ENCODE data around the gene ZNF226. TPM values are rescaled to one million over a fixed set of nuclear protein-coding genes. Genes with fewer than 3 reads are reported as not detected.
"Not testable (repeated sequence)": the region's sequence is repeated elsewhere in the genome, so short reads cannot be mapped to it uniquely, and the experiment has no call there.

The ZNF226 gene
- 1 to 10 TPM; 4.6 to 4.7 TPM for total RNA-seq

GRCh38 chr19:44164673-44165512 lies at the start of gene ZNF226:
Gene ZNF226 (plus strand): TSS chr19:44165100. CDS start chr19:44170081, 4,981 bp downstream.
- CTCF ChIA-PET, result interaction anchor here (1.2 to 1.7 kb wide), 2 partner anchors 43 to 70 kb away, joined by 3 to 5 read pairs; no protein-coding TSS in a partner anchor
- POLR2A ChIA-PET, result interaction anchor here (0.9 to 1.4 kb wide), 2 partner anchors 47 to 230 kb away, joined by 3 read pairs; partner anchors contain the start of genes ZNF227 and ZNF45

GRCh38 chr19:44121162-44121561 lies 43.7 kb upstream of the ZNF226 start:
- CTCF ChIA-PET, POLR2A ChIA-PET: not testable (repeated sequence)

GRCh38 chr19:44131955-44132354 lies 32.9 kb upstream of the ZNF226 start:
- CTCF ChIA-PET, result no interaction called here
- POLR2A ChIA-PET, result no interaction called here

- CTCF ChIA-PET, result no interaction called here
- POLR2A ChIA-PET, result no interaction called here
Measured at GRCh38 chr19:44141191-44142058, 23.5 kb upstream of the ZNF226 start, which contains the start of gene ZNF234. Gene ZNF234 (plus strand): TSS chr19:44141554. CDS start chr19:44144633, 3,079 bp downstream.

GRCh38 chr19:44142059-44142433 lies 22.9 kb upstream of the ZNF226 start:
- CTCF ChIA-PET, result no interaction called here
- POLR2A ChIA-PET, result no interaction called here

DNA sequence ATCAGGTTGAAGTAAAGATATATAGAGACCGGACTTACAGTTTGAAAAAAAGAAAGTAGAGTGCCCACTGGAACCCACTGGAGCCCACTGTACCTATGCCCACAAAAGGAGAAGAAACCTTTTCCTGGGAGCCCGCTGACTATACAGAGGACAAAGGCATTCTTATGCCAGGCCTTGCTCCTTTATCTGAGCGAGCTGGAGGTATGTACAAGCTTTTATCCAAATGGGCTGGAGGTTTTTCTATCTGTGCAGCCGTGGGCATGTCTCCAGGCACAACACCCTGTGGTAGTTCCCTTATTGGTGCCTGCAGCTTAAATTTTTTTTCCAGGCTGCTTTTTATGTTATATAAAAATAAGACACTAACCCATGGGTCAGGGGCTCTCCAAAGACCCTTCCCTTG lies 15.1 kb upstream of the ZNF226 start:
- POLR2A ChIA-PET, result no interaction called here
- CTCF ChIA-PET, result no interaction called here

GRCh38 chr19:44151491-44151890 lies 13.4 kb upstream of the ZNF226 start:
- POLR2A ChIA-PET, result no interaction called here
- CTCF ChIA-PET, result no interaction called here

DNA sequence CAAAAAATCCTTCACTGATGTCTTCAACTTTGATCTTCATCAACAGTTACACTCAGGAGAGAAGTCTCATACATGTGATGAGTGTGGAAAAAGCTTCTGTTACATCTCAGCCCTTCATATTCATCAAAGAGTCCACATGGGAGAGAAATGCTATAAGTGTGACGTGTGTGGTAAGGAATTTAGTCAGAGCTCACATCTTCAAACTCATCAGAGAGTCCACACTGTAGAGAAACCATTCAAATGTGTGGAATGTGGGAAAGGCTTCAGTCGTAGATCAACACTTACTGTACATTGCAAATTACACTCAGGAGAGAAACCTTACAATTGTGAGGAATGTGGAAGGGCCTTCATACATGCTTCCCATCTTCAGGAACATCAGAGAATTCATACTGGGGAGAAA lies 8.4 kb upstream of the ZNF226 start:
- CTCF ChIA-PET, result no interaction called here

GRCh38 chr19:44163789-44164188 lies 1.1 kb upstream of the ZNF226 start:
- POLR2A ChIA-PET, result no interaction called here
- CTCF ChIA-PET, result interaction anchor here (1.7 kb wide), 1 partner anchor 44 kb away, joined by 5 read pairs; no protein-coding TSS in a partner anchor

More for the DNA sequence above, 8.4 kb upstream of the ZNF226 start:
- POLR2A ChIA-PET, result no interaction called here

DNA sequence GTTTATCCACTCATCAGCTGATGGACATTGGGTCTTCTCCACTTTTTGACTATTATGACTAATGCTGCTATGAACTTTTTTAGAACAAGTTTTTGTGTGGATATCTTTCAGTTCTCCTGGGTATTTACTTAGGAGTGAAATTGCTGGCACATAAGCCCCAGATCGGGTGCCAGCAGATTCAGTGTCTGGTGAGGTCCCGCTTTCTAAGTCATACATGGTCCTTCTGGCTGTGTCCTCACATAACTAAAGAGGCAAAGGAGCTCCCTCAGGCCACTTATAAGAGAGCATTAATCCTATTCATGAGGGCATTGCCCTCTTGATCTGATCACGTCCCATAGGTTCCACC lies 600 bp upstream of the ZNF226 start:
- ChIA-PET CTCF (interaction anchor here (1.2 to 1.7 kb wide), 2 partner anchors 43 to 70 kb away, joined by 3 to 5 read pairs; no protein-coding TSS in a partner anchor), POLR2A (interaction anchor here (1.4 kb wide), 1 partner anchor 229 kb away, joined by 3 read pairs; the partner anchor contains the start of gene ZNF45)

DNA sequence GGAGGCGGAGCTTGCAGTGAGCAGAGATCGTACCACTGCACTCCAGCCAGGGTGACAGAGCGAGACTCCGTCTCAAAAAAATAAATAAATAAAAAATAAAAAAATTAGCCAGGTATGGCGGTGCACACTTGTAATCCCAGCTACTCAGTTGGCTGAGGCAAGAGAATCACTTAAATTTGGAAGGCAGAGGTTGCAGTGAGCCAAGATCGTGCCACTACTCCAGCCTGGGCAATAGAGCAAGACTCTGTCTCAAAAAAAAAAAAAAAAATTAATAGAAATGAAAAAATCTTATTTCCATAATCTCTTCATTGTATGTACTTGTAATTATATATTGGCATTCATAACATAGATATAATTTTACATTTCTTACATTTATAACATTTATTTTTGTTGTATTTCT lies 5.8 kb downstream of the ZNF226 start:
- CTCF ChIA-PET, POLR2A ChIA-PET: not testable (repeated sequence)

DNA sequence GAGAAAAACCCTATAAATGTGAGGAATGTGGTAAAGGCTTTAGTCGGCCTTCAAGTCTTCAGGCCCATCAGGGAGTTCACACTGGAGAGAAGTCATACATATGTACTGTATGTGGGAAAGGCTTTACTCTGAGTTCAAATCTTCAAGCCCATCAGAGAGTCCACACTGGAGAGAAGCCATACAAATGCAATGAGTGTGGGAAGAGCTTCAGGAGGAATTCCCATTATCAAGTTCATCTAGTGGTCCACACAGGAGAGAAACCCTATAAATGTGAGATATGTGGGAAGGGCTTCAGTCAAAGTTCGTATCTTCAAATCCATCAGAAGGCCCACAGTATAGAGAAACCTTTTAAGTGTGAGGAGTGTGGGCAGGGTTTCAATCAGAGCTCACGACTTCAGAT lies 11.7 kb downstream of the ZNF226 start:
- CTCF ChIA-PET, result no interaction called here
- POLR2A ChIA-PET, result no interaction called here

DNA sequence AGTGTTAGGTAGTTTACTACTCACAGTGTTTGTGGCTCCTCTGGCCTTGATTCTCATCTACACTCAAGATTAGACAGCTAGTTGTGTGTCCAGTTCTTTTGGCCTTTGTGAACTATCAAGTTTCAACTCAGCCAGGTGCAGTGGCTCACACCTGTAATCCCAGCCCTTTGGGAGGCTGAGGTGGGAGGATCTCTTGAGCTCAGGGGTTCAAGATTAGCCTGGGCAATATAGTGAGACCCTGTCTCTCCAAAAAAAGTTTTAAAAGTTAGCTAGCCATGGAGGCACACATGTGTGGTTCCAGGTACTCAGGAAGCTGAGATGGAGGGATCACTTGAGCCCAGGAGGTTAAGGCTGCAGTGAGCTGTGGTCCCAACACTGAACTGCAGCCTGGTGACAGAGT lies 16.1 kb downstream of the ZNF226 start:
- CTCF ChIA-PET, result no interaction called here
- POLR2A ChIA-PET, result no interaction called here

- CTCF ChIA-PET, result no interaction called here
- POLR2A ChIA-PET, result no interaction called here
Measured at GRCh38 chr19:44182145-44182544, 17.2 kb downstream of the ZNF226 start.

GRCh38 chr19:44190020-44190419 lies 25.1 kb downstream of the ZNF226 start:
- CTCF ChIA-PET, result no interaction called here

GRCh38 chr19:44192127-44192526 lies 27.2 kb downstream of the ZNF226 start:
- ChIA-PET CTCF (interaction anchor here (0.6 kb wide), 1 partner anchor 238 kb away, joined by 4 read pairs; no protein-coding TSS in a partner anchor), POLR2A (no interaction called here)

More at GRCh38 chr19:44190020-44190419, 25.1 kb downstream of the ZNF226 start:
- POLR2A ChIA-PET, result no interaction called here

- POLR2A ChIA-PET, result no interaction called here
Measured at GRCh38 chr19:44196772-44197171, 31.9 kb downstream of the ZNF226 start.

GRCh38 chr19:44202470-44202869 lies 37.6 kb downstream of the ZNF226 start:
- CTCF ChIA-PET, result no interaction called here
- POLR2A ChIA-PET, result no interaction called here

More at GRCh38 chr19:44196772-44197171, 31.9 kb downstream of the ZNF226 start:
- CTCF ChIA-PET, result interaction anchor here (0.8 kb wide), 1 partner anchor 10 kb away, joined by 3 read pairs; no protein-coding TSS in a partner anchor

DNA sequence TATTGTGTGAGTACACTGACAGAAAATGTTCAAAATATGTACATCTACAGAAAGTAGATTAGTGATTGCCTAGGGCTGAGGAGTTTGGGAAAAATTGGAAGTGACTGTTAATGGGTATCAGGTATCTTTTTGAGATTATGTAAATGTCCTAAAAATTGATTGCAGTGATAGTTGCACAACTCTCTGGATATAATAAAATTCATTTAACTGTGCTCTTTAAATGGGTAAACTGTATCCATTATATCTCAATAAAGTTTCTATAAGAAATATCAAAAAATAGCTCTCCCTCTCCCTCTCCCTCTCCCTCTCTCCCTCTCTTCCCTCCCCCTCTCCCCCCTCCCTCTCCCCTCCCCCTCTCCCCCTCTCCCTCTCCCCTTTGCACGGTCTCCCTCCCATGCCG lies 38.1 kb downstream of the ZNF226 start:
- POLR2A ChIA-PET, result no interaction called here
- CTCF ChIA-PET, result no interaction called here

GRCh38 chr19:44203877-44204276 lies 39.0 kb downstream of the ZNF226 start:
- POLR2A ChIA-PET, CTCF ChIA-PET: not testable (repeated sequence)

- ChIA-PET POLR2A (no interaction called here), CTCF (no interaction called here)
Measured at GRCh38 chr19:44204772-44205171, 39.9 kb downstream of the ZNF226 start.

Data from activated CD8-positive, alpha-beta memory T cell treated with anti-CD3 and anti-CD28 coated beads for 36 hours (primary cell).